Activated CD8-positive, alpha-beta memory T cell treated with anti-CD3 and anti-CD28 coated beads for 48 hours (primary cell): ENCODE data around the gene VCX3A.
"Not testable (repeated sequence)": the region's sequence is repeated elsewhere in the genome, so short reads cannot be mapped to it uniquely, and the experiment has no call there.

Experiments used
- DNase-seq, 3 experiments: peaks; one replicate each; pipeline ENCODE4 v3.0.0-alpha.2; 2020; ENCODE audit warnings: low read depth in 2 of 3, low spot score in 2 of 3

VCX3A gene

GRCh38 chrX:6535018-6535417 is at the start of gene VCX3A:
TSS of gene VCX3A (minus strand) at chrX:6535118. CDS start at chrX:6534497, 621 bp downstream.
- not testable (repeated sequence) for DNase-seq

GRCh38 chrX:6574762-6575161 is 39.8 kb upstream of the VCX3A start:
- no peak for DNase-seq

DNA sequence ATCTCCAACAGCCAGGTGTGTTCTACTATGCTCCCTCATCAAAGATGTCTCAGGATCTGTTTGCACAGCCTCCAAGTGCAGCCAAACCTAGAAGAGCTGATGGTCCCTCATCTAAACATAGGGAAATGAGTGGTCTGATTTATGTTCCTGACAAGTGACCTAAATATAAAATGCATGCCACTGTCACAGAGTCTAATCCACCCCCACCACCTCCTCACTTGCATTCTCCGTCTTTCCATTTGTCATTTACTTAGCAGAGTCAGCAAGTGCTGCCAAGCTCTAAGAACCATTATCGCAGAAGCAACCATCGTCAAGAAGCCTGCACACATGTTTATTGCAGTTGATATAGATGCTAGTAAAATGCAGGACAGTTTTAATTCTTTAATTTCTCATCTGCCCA is 33.1 kb upstream of the VCX3A start:
- DNase-seq: no peak

DNA sequence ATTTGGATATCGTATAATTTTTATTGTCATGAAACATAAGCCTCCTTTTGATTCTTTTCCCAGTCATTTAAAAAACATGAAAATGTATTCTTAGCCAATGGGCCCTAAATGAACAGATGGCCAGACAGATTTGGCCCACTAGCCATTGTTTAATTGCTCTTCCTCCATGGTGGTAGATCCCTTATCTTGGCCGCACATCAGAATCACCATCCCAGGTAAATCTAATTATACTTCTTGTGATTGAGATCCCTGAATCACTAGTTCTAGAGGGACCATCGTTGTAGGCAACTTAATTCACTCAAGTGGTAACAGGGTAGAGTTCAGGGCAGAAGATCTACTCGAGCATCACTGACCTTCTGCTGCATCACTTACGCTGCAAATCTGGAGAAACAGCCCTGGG is 24.1 kb upstream of the VCX3A start:
- no peak for DNase-seq

DNA sequence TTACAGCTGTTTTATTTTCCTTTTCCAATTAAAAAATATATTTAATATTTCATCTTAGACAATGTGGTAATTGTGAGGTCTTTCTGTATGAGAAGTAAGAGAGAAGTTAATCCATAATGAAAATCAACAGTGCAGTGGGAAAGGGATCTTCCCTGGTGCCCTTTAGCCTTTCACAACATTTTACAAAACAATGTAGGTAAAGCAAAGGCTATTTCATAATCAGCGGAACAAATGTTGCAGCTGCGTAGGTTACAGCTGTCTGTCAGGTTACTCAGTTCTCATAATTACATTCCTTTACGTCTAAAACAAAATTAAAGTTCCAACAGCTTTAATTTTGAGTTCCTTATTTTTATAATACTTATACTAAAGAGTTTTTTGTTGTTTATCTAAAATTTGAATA is 22.8 kb upstream of the VCX3A start:
- DNase-seq: no peak

DNA sequence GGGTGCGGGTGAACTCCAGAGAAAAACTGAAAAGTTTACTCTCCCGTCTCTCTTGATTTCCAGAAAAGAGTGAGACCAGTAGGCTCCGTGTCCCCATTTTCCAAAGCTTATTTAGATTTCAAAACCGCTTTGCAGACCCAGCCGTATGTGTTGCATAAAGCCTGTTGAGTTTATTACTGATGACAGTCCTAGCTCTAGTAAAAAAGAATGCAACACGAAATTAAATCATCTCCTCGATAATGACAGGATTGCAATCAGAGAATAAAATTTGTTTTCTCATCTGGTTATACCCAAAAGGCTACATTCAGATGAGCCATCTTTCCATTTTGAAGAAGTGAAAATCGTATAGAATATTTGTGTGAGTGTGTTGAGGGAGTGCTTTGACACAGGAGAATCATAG is 16.1 kb upstream of the VCX3A start:
- DNase-seq: no peak

- no peak for DNase-seq
Observed at GRCh38 chrX:6545712-6546111, 10.8 kb upstream of the VCX3A start.

DNA sequence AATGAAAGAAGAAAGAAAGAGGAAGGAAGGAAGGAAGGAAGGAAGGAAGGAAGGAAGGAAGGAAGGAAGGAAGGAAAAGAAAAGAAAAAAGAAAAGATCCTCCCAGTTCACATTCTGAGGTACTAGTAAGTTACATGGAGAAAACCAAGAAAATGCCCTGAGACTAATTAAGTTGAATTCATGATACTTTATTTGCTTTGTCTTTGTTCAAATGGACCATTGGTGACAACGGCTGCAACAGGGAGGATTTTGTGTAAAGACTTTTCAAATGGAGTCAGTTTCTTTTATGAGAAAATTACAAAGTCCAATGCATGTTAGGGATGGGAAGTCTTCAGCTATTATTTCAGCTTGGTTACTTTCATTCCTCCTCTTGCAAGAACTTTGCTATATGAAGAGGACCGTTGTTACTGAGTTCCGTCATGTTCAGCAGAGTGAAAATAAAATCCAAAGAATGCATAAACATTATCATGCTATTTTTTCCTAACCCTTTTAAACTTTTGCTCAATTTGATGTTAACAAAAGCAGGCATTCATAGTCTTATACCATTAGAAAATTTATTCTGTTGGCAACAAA is 8.3 kb downstream of the VCX3A start:
- DNase-seq: no peak

- no peak for DNase-seq
Observed at GRCh38 chrX:6517376-6517775, 17.5 kb downstream of the VCX3A start.

DNA sequence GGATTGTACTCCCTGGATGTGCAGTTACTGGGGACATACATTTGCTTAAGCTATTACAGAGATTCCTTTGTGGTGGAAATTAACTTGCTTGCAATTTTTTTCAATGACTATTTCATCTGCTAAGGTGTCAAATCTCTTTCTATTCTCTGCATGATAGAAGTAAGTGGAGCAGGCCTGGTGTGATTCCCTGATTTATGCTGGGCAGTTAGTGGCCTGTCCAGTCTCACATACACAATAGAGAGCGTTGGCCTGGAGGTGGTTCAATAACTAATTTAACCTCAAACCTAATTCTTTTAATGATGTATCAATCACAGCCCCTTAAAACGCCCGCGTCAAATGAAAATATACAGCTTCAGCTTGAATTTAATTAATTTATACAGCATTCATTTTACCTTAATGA is 28.5 kb downstream of the VCX3A start:
- no peak for DNase-seq

GRCh38 chrX:6505960-6506359 is 29.0 kb downstream of the VCX3A start:
- DNase-seq: no peak

GRCh38 chrX:6500719-6501118 is 34.2 kb downstream of the VCX3A start:
- no peak for DNase-seq

DNA sequence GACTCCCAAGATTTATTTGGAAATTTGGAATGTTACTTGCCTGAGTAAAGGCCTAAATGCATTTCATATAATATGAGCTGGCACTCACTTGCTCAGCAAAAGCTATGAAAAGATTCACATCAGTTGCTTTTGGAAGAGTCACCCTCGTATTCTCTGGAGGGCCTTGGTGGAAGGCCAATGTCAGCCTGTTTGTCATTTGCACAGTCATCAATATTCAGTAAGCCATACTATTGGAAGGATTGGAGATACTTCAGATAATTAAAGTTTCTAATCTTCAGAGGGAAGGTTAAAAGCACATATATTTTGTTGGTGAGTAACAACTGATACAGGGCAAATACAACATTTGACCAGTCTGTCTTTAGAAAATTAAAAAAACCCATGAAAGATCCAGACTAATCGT is 36.6 kb downstream of the VCX3A start:
- DNase-seq: no peak
